Endothelial cell of umbilical vein (primary cell): ENCODE measurements around the gene LRRC61. TPM values are rescaled to one million over a fixed set of nuclear protein-coding genes. Genes with fewer than 3 reads are reported as not detected.
"Not testable (repeated sequence)": the region's sequence is repeated elsewhere in the genome, so short reads cannot be mapped to it uniquely, and the experiment has no call there.

Source experiments
- BruUV-seq: library from RNA; stranded (reverse); fragments of 400-500 nt; replicated peaks from 2 replicates; lab custom pipeline; 2021; lab: Mats Ljungman, UMichigan
- CTCF ChIA-PET: fragments of 300-600, 350-600 bp; sonication (Branson Sonifier 250); formaldehyde crosslinking; loops from one replicate; lab custom pipeline; 2021; ENCODE audit warnings: antibody characterized with exemption, inconsistent platforms; lab: Charles Lee
- POLR2A ChIA-PET: fragments of 300-600, 350-600 bp; sonication (Branson Sonifier 250); formaldehyde crosslinking; loops from one replicate; lab custom pipeline; 2021; ENCODE audit warnings: antibody characterized with exemption, inconsistent platforms; lab: Charles Lee
- DNase-seq: peaks from one replicate; pipeline ENCODE4 v3.0.0-alpha.2; 2011; ENCODE audit warnings: low read depth, low spot score
- FAIRE-seq: peaks from 2 replicates; lab custom pipeline; 2011; peaks lifted over from hg19 to GRCh38; lab: Jason Lieb, UNC
- H2AFZ ChIP-seq: 2 replicates; pipeline ENCODE4 v1.6.0; 2012; ENCODE audit warnings: low read depth, low read length, control low read depth, inconsistent platforms
- H3K27ac ChIP-seq: 2 replicates; pipeline ENCODE4 v1.5.1; 2011; ENCODE audit warnings: low read depth, mild to moderate bottlenecking, control low read depth, low read length, moderate library complexity; ENCODE audit not compliant: insufficient read depth
- H3K27me3 ChIP-seq, 2 experiments: 2 replicates each; pipeline versions ENCODE4 v1.6.0 to v1.6.1; 2011; ENCODE audit warnings: low read length in 2 of 2, mixed read lengths in 1 of 2; ENCODE audit not compliant: control insufficient read depth in 2 of 2, insufficient read depth in 2 of 2
- H3K36me3 ChIP-seq, 2 experiments: 2 replicates in 1 of 2; 3 replicates in 1 of 2; pipeline ENCODE4 v1.5.1; 2011; ENCODE audit warnings: low read length in 2 of 2, mild to moderate bottlenecking in 1 of 2, moderate library complexity in 1 of 2; ENCODE audit not compliant: control insufficient read depth in 2 of 2, insufficient read depth in 2 of 2; ENCODE audit errors: extremely low read depth in 1 of 2
- H3K4me1 ChIP-seq: 3 replicates; pipeline ENCODE4 v1.5.1; 2011; ENCODE audit warnings: mild to moderate bottlenecking, low read length; ENCODE audit not compliant: control insufficient read depth, insufficient read depth; ENCODE audit errors: extremely low read depth
- H3K4me2 ChIP-seq: 2 replicates; pipeline ENCODE4 v1.6.1; 2011; ENCODE audit warnings: low read length, control low read depth, mixed read lengths; ENCODE audit not compliant: insufficient read depth
- H3K4me3 ChIP-seq, 3 experiments: fragments of 200-600 bp in 1 of 3; sonication (generic), shearing (Covaris generic) in 1 of 3; replicated peaks in 1 of 3; 2 replicates each; pipeline ENCODE4 v1.5.1; 2011 to 2016; ENCODE audit warnings: control low read depth in 3 of 3, low read length in 3 of 3, mild to moderate bottlenecking in 2 of 3, inconsistent platforms in 1 of 3, low read depth in 1 of 3, moderate library complexity in 1 of 3; ENCODE audit not compliant: insufficient read depth in 1 of 3
- H3K79me2 ChIP-seq: 2 replicates; pipeline ENCODE4 v1.6.0; 2012; ENCODE audit warnings: low read length, inconsistent platforms; ENCODE audit not compliant: control insufficient read depth, insufficient read depth
- H3K9ac ChIP-seq: replicated peaks from 2 replicates; pipeline ENCODE3; 2011; ENCODE audit warnings: low read length, control low read depth; ENCODE audit not compliant: insufficient read depth; ENCODE audit errors: extremely low read depth
- H3K9me1 ChIP-seq: replicated peaks from 3 replicates; pipeline ENCODE4 v1.6.0; 2011; ENCODE audit warnings: mild to moderate bottlenecking, low read length; ENCODE audit not compliant: control insufficient read depth, insufficient read depth; ENCODE audit errors: extremely low read depth
- H3K9me3 ChIP-seq: replicated peaks from 2 replicates; pipeline ENCODE4 v1.5.1; 2012; ENCODE audit warnings: low read length, inconsistent platforms; ENCODE audit not compliant: control insufficient read depth, insufficient read depth
- H4K20me1 ChIP-seq: replicated peaks from 2 replicates; pipeline ENCODE3; 2011; ENCODE audit warnings: mild to moderate bottlenecking, low read length; ENCODE audit not compliant: control insufficient read depth, insufficient read depth; ENCODE audit errors: extremely low read depth
- MAX ChIP-seq: IDR thresholded peaks from 2 replicates; pipeline ENCODE4 v1.6.1; 2011; ENCODE audit not compliant: insufficient read depth, insufficient read length
- dilution Hi-C: fragments of 300-500 bp; cut with MboI; formaldehyde crosslinking; loops from one replicate; pipeline ENCODE4 v1.15.0; 2019; ENCODE audit warnings: low sequenced_read_pairs; ENCODE audit not compliant: extremely low pct_ligation_motif_present
- intact Hi-C: fragments of 100-400 bp; cut with micrococcal nuclease; formaldehyde crosslinking; loops from one replicate; pipeline ENCODE4 v1.10.0; 2022
- polyA plus RNA-seq, 4 experiments: library from polyadenylated mRNA; depleted of rRNA in 3 of 4; stranded (reverse) in 3 of 4; unstranded in 1 of 4; fragments of >200 nt; gene quantifications; 2 replicates each; pipeline versions ENCODE4 v1.2.1 to v1.2.3, GENCODE V29; 2011 to 2012; ENCODE audit warnings: missing spikeins in 1 of 4
- total RNA-seq: library from RNA; stranded (reverse); gene quantifications from 2 replicates; pipeline ENCODE4 v1.2.3, GENCODE V29; 2021

Gene LRRC61
- total and polyA plus RNA-seq, 2 donors (not counting 3 experiments of a cell fraction or from before 2014, with no cell fraction given) = 0.72 TPM; not detected in 1

- dilution Hi-C loops = no loop called here
- CTCF ChIA-PET = interaction anchor here (1.2 to 1.3 kb wide), 2 partner anchors 8 to 33 kb away, joined by 3 to 4 read pairs; no protein-coding TSS in a partner anchor
- POLR2A ChIA-PET = no interaction called here
Observed at GRCh38 chr7:150385302-150385723, 62.2 kb downstream of the LRRC61 start.

GRCh38 chr7:150385884-150386283 is 62.7 kb downstream of the LRRC61 start:
- BruUV-seq, H3K4me1 ChIP-seq, H4K20me1 ChIP-seq, H3K27me3 ChIP-seq, H3K9me1 ChIP-seq, H3K9me3 ChIP-seq, H3K27ac ChIP-seq, dilution Hi-C loops, intact Hi-C loops, H3K4me2 ChIP-seq, H2AFZ ChIP-seq, H3K9ac ChIP-seq, H3K4me3 ChIP-seq, POLR2A ChIA-PET, DNase-seq, FAIRE-seq: not testable (repeated sequence)
- CTCF ChIA-PET = interaction anchor here (1.2 to 1.3 kb wide), 2 partner anchors 7 to 32 kb away, joined by 3 to 4 read pairs; no protein-coding TSS in a partner anchor
- Histone ChIP-seq H3K36me3 (peaks cover 0 to 16% of the 10 kb centered on the region in 2 experiments), H3K79me2 (peaks cover 23% of the 10 kb centered on the region)

More at GRCh38 chr7:150385302-150385723, 62.2 kb downstream of the LRRC61 start:
- Histone ChIP-seq H3K27me3 (no peaks in the 10 kb centered on the region), H3K4me3 (no peak overlapping the region), H3K27ac (no peak overlapping the region), H3K9ac (no peak overlapping the region), H3K36me3 (peaks cover 0 to 16% of the 10 kb centered on the region in 2 experiments), H3K9me1 (no peaks in the 10 kb centered on the region), H3K4me1 (peaks cover 2% of the 10 kb centered on the region), H3K79me2 (peaks cover 29% of the 10 kb centered on the region), H2AFZ (no peak overlapping the region), H3K4me2 (no peak overlapping the region), H4K20me1 (no peaks in the 10 kb centered on the region), H3K9me3 (no peaks in the 10 kb centered on the region)
- no peak for TF ChIP-seq MAX
- BruUV-seq = no TSS peak
- intact Hi-C loops = no loop called here
- FAIRE-seq = no peak
- no peak for DNase-seq

Other genes with a start within 250 kb of the LRRC61 start
- 0.69 TPM in 1 of 2 replicates, not detected in the other for gene ACTR3C, start 190 bp downstream of the LRRC61 start, total RNA-seq
- 0.24 and 0.33 TPM in 2 replicates for gene ACTR3C, start 190 bp downstream of the LRRC61 start, polyA plus RNA-seq
- gene RARRES2, start 18.3 kb downstream of the LRRC61 start, total RNA-seq = not detected in 2 replicates
- gene RARRES2, start 18.3 kb downstream of the LRRC61 start, polyA plus RNA-seq = 0.24 TPM in 1 of 2 replicates, not detected in the other
- gene REPIN1, start 45.5 kb downstream of the LRRC61 start, total RNA-seq = 139 and 140 TPM in 2 replicates
- gene REPIN1, start 45.5 kb downstream of the LRRC61 start, polyA plus RNA-seq = 108 and 116 TPM in 2 replicates
- 8.3 and 9.7 TPM in 2 replicates for gene ZNF775, start 56.0 kb downstream of the LRRC61 start, total RNA-seq
- 5.8 and 7.4 TPM in 2 replicates for gene ZNF775, start 56.0 kb downstream of the LRRC61 start, polyA plus RNA-seq
- 67.5 and 71.8 TPM in 2 replicates for gene GIMAP8, start 127.3 kb downstream of the LRRC61 start, total RNA-seq
- gene GIMAP8, start 127.3 kb downstream of the LRRC61 start, polyA plus RNA-seq = 25.3 and 32.2 TPM in 2 replicates
- gene GIMAP7, start 191.5 kb downstream of the LRRC61 start, total RNA-seq = 42.4 and 51.1 TPM in 2 replicates
- gene GIMAP7, start 191.5 kb downstream of the LRRC61 start, polyA plus RNA-seq = 37.9 and 43.4 TPM in 2 replicates
- gene GIMAP4, start 244.0 kb downstream of the LRRC61 start, total RNA-seq = 168 and 174 TPM in 2 replicates
- 38.6 and 56.6 TPM in 2 replicates for gene GIMAP4, start 244.0 kb downstream of the LRRC61 start, polyA plus RNA-seq